Measurements from ENCODE around the gene C1QB.

The C1QB gene

DNA sequence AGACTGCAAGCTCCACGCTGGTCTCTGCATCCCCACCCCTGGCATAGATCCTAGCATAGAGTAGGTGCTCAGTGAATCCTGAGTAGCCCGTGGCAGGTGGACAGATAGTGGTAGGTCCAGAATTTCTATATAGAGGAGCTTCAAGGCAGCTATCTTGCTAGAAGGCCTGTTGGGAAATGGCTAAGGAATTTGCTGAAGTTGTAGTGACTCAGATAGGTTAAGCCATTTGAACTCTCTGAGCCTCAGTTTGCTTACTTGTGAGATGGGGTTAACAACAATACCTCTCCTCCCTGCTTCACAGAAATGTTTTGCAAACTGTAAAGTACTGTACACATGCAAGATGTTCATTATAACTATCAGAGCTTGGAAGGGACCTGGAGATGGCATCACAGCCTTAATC, 34.2 kb downstream of the C1QB start:
- in situ Hi-C loops (cut with HindIII; ENCODE audit: low sequenced_read_pairs): no loop called here
- no peak for DNase-seq (ENCODE audit: low read depth)
- TF ChIP-seq CTCF (IDR thresholded peaks at IDR 0.05; ENCODE audit: low read depth, low read length, missing control alignments): no peak
- H3K4me3 ChIP-seq (ENCODE audit: low read depth, low read length): no peak overlapping the region

DNA sequence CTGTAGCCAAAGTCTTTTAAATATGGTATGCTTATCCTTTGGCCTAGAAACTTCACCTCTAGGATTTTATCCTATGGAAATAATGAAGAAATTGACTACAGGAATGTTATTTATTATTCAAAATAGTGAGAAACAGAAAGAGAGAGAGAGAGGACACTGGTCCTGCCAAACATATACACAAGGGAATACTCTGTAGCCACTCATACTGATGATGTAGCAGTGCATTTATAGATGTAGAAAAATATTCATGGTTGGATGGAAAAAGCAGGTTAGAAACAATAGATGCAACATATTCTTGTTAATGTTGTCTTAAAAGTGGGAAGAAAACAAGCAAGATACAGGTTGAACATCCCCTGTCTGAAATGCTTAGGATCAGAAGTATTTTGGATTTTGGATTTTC, 35.4 kb downstream of the C1QB start:
- in situ Hi-C loops (cut with HindIII; ENCODE audit: low sequenced_read_pairs): no loop called here
- no peak for DNase-seq (ENCODE audit: low read depth)
- TF ChIP-seq CTCF (IDR thresholded peaks at IDR 0.05; ENCODE audit: low read depth, low read length, missing control alignments): no peak
- H3K4me3 ChIP-seq (ENCODE audit: low read depth, low read length): no peak overlapping the region

- in situ Hi-C loops (cut with HindIII; ENCODE audit: low sequenced_read_pairs): no loop called here
Measured at GRCh38 chr1:22689505-22689904, 36.5 kb downstream of the C1QB start.

GRCh38 chr1:22691031-22691753, 38.2 kb downstream of the C1QB start:
- DNase-seq (ENCODE audit: low read depth): no peak
- no peak overlapping the region for H3K4me3 ChIP-seq (ENCODE audit: low read depth, low read length)
- TF ChIP-seq CTCF (IDR thresholded peaks at IDR 0.05; ENCODE audit: low read depth, low read length, missing control alignments): no peak
- in situ Hi-C loops (cut with HindIII; ENCODE audit: low sequenced_read_pairs): no loop called here

More at GRCh38 chr1:22689505-22689904, 36.5 kb downstream of the C1QB start:
- peak; percentile 65 for DNase-seq (ENCODE audit: low read depth)
- TF ChIP-seq CTCF (IDR thresholded peaks at IDR 0.05; ENCODE audit: low read depth, low read length, missing control alignments): no peak
- no peak overlapping the region for H3K4me3 ChIP-seq (ENCODE audit: low read depth, low read length)

GRCh38 chr1:22694172-22694571, 41.1 kb downstream of the C1QB start:
- TF ChIP-seq CTCF (IDR thresholded peaks at IDR 0.05; ENCODE audit: low read depth, low read length, missing control alignments): no peak
- no peak overlapping the region for H3K4me3 ChIP-seq (ENCODE audit: low read depth, low read length)
- no peak for DNase-seq (ENCODE audit: low read depth)
- in situ Hi-C loops (cut with HindIII; ENCODE audit: low sequenced_read_pairs): no loop called here

DNA sequence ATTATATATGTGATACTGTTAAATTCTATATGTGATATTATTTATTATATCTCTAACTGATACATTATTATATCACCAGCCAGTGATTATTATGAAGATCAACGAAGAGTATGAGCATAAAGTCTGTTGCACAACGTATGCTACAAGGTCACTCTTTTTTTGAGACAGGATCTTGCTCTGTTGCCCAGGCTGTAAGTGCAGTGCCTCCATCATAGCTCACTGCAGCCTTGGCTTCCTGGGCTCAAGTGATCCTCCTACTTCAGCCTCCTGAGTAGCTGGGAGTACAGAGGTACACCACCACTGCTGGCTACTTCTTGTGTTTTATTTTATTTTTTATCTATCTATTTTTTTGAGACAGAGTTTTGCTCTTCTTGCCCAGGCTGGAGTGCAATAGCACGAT, 43.6 kb downstream of the C1QB start:
- H3K4me3 ChIP-seq (ENCODE audit: low read depth, low read length): no peak overlapping the region
- DNase-seq (ENCODE audit: low read depth): no peak
- TF ChIP-seq CTCF (IDR thresholded peaks at IDR 0.05; ENCODE audit: low read depth, low read length, missing control alignments): no peak
- in situ Hi-C loops (cut with HindIII; ENCODE audit: low sequenced_read_pairs): no loop called here

Measured in astrocyte of the cerebellum (primary cell).